ENCODE measurements around the gene C2orf15. TPM values are rescaled to one million over a fixed set of nuclear protein-coding genes. Genes with fewer than 3 reads are reported as not detected.
A peak's percentile ranks its signal among the peaks of the same experiment; 100 is the strongest.
"Not testable (repeated sequence)": the region's sequence is repeated elsewhere in the genome, so short reads cannot be mapped to it uniquely, and the experiment has no call there.

The C2orf15 gene
- total RNA-seq, 1 donor from 2014 or later = 3.7 TPM

DNA sequence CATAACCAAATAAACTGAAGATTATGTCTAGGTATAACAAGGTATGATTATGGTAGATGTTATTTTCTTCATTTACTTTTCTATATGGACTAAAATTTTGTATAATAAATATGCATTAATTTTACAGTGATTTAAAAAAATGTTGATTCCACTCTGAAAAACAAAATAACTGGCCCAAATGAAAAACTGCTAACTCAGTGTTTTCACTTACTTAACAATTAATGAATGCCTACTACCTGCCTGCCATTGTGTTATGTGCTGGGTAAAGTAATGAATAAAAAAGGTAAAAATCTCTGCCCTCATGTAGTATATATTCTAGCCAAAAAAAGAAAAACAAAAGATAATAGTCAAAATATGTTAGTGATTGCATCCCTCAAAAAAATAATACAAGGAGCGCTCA lies 29.6 kb upstream of the C2orf15 start:
- H3K4me3 ChIP-seq (ENCODE audit: low read depth, low read length) = no peak overlapping the region
- TF ChIP-seq, protein P1, sequence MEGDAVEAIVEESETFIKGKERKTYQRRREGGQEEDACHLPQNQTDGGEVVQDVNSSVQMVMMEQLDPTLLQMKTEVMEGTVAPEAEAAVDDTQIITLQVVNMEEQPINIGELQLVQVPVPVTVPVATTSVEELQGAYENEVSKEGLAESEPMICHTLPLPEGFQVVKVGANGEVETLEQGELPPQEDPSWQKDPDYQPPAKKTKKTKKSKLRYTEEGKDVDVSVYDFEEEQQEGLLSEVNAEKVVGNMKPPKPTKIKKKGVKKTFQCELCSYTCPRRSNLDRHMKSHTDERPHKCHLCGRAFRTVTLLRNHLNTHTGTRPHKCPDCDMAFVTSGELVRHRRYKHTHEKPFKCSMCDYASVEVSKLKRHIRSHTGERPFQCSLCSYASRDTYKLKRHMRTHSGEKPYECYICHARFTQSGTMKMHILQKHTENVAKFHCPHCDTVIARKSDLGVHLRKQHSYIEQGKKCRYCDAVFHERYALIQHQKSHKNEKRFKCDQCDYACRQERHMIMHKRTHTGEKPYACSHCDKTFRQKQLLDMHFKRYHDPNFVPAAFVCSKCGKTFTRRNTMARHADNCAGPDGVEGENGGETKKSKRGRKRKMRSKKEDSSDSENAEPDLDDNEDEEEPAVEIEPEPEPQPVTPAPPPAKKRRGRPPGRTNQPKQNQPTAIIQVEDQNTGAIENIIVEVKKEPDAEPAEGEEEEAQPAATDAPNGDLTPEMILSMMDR (conservative IDR thresholded peaks at IDR 0.05; ENCODE audit: low read depth, low read length) = no peak
- no peak for DNase-seq (ENCODE audit: low read depth)

DNA sequence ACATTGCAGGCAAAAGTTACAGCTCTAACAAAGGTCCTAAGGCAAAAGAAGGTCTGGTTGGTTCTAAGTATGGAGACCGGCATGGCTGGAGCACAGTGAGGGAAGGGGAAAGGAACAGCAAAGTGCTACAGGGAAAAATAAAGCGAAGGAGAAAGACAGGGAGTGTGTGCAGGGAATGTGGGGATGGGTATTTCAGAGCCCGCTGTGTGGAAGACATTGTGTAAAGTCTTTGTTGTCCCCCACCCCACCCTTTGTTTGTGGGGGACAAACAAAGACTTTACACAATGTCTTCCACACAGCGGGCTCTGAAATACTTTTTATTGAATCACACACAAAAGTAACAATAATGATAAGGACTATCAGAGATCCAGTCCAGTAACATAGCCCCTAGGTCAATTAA lies 28.9 kb upstream of the C2orf15 start:
- TF ChIP-seq, protein P1 (conservative IDR thresholded peaks at IDR 0.05; ENCODE audit: low read depth, low read length) = no peak

DNA sequence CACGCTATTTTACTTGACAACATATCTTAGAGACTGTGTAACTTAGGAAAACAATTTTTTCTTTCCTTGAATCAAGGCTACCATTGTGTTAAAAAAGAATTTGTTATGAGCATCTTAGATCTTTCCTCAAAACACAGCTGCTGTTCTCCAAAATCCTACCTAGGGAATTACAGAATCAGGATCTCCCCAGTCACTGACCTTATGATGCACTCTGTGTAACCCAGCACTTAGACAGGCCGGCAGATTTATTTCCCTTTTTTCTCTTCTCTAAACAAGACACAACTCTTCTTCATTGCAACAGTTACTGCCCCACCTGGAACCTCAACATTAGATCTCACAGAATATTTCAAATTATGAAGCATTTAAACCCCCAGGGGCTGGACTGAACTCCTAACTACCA lies 13.5 kb upstream of the C2orf15 start:
- H3K4me3 ChIP-seq (ENCODE audit: low read depth, low read length) = no peak overlapping the region
- TF ChIP-seq, protein P1 (conservative IDR thresholded peaks at IDR 0.05; ENCODE audit: low read depth, low read length) = no peak
- no peak for DNase-seq (ENCODE audit: low read depth)

More for the DNA sequence above, 28.9 kb upstream of the C2orf15 start:
- no peak for DNase-seq (ENCODE audit: low read depth)
- no peak overlapping the region for H3K4me3 ChIP-seq (ENCODE audit: low read depth, low read length)

DNA sequence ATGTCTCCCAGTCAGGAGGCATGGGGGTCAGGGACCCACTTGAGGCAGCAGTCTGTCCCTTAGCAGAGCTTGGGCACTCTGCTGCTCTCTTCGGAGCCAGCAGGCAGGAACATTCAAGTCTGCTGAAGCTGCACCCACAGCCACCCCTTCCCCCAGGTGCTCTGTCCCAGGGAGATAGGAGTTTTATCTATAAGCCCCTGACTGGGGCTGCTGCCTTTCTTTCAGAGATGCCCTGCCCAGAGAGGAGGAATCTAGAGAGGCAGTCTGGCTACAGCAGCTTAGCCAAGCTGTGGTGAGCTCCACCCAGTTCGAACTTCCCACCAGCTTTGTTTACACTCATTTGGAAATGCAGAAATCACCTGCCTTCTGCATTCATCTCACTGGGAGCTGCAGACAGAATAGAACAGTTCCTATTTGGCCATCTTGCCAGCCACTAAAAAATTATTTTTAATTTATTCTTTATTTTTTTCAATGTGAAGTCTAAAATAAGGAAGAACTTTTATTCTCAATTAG lies 6.4 kb upstream of the C2orf15 start:
- DNase-seq (ENCODE audit: low read depth) = not testable (repeated sequence)

DNA sequence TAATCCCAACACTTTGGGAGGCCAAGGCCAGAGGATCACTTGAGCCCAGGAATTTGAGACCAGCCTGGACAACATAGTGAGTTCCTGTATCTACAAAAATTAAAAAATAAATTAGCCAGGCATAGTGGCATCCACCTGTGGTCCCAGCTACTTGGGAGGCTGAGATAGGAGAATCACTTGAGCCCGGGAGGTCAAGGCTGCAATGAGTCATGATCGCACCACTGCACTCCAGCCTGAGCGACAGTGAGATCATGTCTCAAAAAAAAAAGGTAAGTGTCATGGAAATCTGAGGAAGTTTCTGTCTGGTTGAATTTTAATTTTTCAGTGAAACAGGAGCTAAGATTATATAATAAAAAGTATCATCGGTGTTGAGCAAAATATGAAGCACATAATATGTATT lies 2.5 kb upstream of the C2orf15 start:
- no peak overlapping the region for H3K4me3 ChIP-seq (ENCODE audit: low read depth, low read length)
- DNase-seq (ENCODE audit: low read depth) = no peak
- TF ChIP-seq, protein P1 (conservative IDR thresholded peaks at IDR 0.05; ENCODE audit: low read depth, low read length) = no peak

More for the DNA sequence above, 6.4 kb upstream of the C2orf15 start:
- H3K4me3 ChIP-seq (ENCODE audit: low read depth, low read length) = not testable (repeated sequence)

DNA sequence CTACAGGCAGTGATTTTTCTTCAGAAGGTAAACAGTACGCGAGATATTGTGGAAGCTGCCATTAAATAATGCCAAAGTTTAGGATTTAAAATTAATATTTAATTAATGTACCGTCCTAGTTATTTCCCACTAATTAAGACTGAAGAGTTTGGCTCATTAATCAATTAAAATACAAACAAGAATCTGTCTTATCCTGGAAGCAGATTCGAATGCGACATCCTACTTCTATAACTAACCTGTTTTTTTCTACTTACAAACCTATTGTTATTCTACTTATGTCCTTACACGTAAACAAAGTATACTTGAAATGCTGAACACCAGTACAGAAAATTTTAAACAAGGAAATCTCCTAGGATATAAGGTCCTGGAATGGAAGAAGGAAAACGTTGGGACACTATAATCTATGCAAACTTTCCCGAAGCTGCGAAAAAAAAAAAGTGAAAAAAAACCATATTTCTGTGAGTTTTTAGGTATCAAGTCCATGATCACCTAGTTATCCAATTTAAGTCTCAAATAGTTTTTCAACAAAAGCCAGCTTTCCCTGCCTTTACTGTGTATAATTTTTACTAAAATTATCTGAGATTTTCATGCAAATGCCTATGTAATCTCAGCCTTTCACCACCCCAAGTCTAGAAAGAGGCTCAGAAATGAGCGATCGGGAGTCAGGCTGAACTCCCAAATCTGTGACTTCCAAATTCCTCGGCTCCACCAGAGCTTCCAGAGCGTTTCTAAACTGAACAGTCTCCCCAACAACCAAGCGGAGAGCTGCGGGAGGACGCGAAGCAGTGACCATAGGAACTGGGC lies 1.2 kb upstream of the C2orf15 start:
- DNase-seq (ENCODE audit: low read depth) = no peak
- TF ChIP-seq, protein P1 (conservative IDR thresholded peaks at IDR 0.05; ENCODE audit: low read depth, low read length) = no peak

DNA sequence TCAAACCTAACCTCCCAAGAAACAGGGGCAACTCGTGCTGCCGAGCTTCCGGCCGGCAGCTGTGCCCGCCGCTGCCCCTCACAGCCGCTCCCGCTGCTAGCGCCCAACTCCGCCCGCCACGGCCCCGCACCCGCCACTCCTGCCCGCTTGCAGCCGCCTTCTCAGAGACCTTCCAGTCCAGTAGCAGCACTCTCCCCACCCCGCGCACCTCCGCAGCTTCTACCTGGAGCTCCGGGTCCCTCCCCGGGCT lies 722 bp upstream of the C2orf15 start:
- no peak for DNase-seq (ENCODE audit: low read depth)
- H3K4me3 ChIP-seq (ENCODE audit: low read depth, low read length) = peak overlapping the region; percentile 89
- TF ChIP-seq, protein P1 (conservative IDR thresholded peaks at IDR 0.05; ENCODE audit: low read depth, low read length) = no peak

More for the DNA sequence above, 1.2 kb upstream of the C2orf15 start:
- H3K4me3 ChIP-seq (ENCODE audit: low read depth, low read length) = peak overlapping the region; percentile 89

Data from epithelial cell of proximal tubule (primary cell).